SHP77 (cell line): ENCODE results near the gene TNFAIP1.
A peak's percentile ranks its signal among the peaks of the same experiment; 100 is the strongest.
"Not testable (repeated sequence)": the region's sequence is repeated elsewhere in the genome, so short reads cannot be mapped to it uniquely, and the experiment has no call there.

Source experiments
- DNase-seq, 2 experiments: peaks; one replicate each; lab custom pipeline; 2025; lab: John Stamatoyannopoulos, UW

Gene TNFAIP1

DNA sequence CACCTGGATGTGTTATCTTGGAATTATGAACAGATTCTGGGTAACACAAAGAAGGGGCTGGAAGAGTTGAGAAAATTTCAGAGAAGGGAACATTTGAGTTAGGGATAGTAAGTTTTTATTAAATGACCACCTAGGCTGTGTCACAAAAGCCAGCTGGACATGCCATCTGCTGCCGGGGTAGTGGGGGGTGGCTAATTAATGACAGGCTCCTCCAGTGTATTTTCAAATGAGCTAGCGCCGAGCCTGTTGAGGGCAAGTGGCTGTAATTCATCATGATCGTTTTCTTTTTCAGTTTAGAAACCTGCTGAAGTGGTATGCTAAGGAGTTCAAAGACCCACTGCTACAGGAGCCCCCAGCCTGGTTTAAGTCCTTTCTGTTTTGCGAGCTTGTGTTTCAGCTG is 10.3 kb upstream of the TNFAIP1 start:
- DNase-seq: no peak

DNA sequence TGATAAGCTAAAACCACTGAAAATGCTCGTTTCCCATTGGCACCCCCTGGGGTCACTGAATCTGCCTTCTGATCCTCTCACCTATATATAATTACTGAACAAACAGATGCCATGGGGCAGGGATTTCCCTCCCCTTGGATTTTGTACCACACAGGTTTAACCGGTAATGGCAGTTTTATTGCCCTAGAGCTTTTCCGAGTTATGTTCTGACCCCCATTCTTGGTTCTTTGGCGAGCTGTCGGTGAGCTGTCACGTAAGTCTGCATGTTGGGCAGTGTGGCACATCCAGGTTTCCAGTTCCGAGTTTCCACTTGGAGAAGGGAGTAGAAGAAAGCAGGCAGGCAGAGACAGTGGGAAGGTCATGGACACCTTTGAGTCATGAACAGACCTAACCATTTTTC is 9.4 kb upstream of the TNFAIP1 start:
- no peak for DNase-seq

DNA sequence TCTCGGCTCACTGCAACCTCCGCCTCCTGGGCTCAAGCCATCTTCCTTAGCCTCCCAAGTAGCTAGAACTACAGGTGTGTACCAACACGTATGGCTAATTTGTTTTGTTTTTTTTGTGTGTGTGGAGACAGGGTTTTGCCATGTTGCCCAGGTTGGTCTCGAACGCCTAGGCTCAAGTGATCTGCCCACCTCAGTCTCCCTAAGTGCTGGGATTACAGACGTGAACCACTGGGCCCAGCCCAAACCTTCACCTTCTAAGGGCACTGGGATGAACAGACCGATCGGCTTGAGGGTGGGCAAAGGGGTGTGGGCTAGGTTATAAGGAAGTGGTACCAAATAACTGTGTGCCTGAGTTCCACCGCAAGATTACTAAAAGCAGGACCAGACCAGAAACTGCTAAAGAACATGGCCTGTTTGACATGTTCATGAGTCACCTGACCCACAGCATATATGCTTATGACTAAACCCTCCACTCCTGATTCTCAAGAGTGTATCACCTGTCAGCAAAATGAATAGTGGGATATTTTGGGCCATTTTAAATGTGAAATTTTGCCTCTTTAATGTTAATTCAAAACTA is 8.4 kb upstream of the TNFAIP1 start:
- no peak for DNase-seq

DNA sequence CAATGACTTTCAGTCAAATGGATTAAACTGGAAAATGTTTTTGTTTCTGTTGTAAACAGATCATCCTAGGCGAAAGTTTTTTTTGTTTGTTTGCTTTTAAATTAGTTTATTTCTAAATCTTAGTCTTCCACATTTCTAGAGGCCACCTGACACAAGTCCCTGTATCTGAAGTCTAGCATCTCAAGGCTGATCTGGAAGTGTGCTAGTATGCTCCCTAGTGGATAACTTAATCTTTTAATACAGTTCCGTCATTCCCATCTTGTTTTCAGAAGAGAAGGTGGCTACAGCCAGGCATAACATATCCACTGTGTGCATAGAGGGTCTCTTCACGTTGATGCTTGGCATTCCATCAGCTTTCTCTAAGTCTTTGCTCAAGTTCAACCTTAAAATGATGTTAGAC is 7.9 kb upstream of the TNFAIP1 start:
- DNase-seq: no peak

DNA sequence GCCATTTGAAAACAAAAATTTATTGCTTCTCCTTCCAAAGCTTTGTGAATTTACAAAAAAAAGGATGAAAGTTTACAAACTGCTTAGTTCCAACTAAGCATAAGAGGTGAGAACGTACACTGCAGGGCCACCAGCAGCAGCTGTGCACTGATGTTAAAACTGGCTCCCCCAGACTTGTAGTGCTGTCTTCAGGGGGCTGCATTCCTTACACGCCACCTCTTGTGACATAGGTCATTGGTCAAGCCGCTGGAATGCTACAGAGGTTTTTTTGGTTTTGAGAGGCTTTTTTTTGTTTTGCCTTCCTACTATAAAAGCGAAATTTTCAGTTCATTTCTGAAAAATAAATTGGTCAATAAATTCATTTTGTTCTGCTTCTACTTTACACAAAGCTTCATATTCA is 7.2 kb upstream of the TNFAIP1 start:
- no peak for DNase-seq

DNA sequence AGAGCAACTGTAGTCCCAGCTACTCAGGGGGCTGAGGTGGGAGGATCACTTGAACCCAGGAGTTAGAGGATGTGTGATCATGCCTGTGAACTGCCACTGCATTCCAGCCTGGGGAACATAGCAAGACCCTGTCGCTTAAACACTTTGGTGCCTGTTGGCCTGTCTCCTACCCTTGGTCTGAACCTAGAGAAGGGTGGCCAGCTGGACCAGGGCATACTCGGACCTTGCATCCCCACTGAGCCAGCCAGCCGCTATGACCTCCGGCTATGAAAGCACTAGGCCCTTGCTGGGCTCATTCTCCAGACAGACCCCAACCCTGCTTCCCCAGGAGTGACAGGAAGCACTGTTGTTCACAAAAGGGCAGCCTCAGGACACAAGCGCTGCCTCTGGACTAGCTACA is 4.9 kb upstream of the TNFAIP1 start:
- no peak for DNase-seq

DNA sequence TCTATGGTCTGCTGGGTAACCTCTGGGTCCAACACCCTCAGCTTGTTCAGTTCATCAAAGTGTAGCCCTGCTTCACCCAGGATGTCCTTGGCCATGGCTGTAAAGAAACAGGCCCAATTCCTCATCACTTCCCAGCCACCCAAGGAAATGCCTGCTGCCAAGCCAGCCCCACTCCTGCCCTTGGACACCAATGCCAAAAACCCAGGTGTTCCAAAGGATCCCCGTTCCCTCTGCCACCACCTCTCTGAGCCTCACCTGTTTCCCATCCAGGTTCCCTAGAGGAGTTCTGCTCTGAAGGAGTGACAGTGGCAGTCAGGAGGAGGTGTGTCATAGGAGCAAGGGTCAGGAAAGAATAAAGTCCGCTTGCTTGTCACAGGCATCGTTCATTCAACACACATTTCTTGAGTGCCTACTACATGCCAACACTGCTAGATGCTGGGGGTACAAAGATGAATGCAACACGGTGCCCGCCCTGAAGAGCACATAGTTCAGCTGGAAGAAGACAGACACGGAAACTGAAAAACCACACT is 3.6 kb upstream of the TNFAIP1 start:
- no peak for DNase-seq

DNA sequence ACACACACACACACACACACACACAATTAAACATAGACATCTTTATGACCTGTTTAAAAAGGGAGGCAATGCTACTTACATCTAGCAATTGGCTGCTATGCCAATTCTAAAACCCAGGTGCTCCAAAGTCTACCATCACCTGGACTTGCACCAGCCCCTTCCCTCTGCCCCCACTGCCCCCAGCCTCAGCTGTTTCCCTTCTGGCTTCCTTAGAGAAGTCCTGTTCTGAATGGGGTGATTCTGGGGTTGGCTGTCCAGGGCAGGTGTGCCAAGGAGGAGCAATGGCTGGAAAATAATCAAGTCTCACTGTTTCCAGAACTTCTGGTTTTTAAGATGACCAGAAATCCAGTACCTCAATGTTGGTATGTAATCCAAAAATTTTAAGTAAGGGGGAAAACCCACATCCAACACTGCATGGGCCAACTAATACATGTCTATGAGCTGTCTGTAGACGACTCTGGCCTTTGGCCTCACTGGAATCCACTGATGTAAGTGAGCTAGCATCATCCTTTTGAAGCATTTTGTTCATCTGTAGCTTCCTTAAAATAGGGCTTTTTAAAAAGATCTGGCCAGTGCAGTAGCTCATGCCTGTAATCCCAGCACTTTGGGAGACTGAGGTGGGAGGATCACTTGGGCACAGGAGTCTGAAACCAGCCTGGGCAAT is 2.3 kb upstream of the TNFAIP1 start:
- no peak for DNase-seq

DNA sequence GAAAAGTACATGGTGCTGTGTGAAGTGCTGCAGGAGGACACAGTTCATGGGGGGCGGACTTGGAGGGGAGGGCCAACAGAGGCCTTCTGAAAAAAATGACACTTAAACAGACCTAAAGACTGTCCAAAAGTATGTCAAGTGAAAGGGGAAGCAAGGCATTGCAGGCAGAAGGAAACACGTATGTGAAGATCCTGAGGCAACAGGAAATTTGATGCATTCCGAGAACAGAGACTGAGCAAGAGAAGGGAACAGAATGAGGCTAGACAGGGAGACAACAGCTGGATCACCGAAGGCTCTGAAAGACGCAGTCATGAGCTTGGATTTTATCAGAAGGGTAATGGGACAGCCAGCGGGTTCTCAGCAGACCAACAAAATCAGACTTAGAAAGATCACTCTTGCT is 1.4 kb upstream of the TNFAIP1 start:
- DNase-seq: no peak

DNA sequence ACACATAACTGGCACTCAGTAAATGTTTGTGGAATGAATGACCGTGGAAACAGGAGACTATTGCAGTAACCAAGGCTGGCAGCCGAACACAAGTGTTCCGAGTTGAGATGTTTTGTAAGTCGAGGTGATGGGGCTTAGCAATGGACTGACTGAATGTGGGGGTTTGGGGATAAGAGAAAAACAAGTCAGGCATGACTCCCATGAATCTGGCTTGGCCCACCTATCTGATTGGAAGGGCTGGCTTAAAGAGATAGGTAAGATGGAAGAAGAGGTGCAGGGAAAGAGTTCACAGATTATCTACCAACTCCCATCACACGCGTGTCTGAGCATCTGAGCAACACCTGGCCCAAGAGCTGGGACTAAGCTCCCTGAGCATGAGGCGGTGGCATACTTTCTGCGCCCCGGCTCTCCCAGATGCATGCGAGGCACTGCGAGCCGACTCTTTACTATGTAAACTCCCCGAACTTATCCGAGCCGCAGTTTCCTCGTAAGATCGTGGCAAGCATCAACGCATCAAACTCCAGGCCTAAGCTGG is 828 bp upstream of the TNFAIP1 start:
- DNase-seq: no peak

DNA sequence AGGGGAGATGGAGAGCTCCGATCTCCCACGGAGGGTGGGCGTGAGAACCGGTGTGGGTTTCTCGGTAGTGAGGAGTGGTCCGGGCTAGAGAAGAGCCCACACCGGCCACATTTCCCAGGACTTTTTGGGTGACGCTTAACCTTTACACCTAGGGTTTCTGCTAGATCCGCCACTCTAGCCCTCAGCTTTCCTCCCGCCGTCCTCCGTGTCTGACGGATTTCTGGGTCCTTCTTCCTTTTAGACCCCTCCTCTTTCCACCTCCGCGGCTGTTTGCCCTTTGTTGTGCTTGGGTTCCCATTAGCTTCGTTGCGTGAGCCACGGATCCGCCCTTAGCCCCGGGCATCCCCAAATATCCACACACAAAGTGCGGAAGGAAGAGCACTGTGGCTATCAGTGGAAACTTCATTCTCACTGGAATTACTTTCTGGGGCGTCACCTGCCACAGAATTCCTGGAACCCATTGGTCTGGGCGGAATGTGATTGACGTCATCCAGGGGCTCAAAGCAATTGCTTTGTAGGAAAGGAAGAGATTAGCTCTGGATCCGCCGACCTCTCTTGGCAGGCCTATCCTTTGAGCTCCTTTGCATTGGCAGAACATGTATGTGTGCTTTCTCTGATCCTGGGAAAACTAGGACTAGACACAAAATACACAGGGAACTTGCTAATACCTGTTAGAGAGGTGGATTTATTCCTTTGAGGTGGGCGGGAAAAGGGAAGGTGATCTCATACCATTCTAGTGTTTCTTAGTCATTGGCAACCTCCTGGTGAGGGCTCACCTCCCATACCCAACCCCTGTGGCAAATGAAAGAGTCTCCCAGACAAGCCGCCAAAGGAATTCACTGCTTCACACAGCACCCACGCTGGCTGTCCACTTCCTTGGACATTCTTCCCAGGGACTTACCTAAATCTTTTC is 654 bp downstream of the TNFAIP1 start:
- peak; percentile 57 to 65 for DNase-seq

DNA sequence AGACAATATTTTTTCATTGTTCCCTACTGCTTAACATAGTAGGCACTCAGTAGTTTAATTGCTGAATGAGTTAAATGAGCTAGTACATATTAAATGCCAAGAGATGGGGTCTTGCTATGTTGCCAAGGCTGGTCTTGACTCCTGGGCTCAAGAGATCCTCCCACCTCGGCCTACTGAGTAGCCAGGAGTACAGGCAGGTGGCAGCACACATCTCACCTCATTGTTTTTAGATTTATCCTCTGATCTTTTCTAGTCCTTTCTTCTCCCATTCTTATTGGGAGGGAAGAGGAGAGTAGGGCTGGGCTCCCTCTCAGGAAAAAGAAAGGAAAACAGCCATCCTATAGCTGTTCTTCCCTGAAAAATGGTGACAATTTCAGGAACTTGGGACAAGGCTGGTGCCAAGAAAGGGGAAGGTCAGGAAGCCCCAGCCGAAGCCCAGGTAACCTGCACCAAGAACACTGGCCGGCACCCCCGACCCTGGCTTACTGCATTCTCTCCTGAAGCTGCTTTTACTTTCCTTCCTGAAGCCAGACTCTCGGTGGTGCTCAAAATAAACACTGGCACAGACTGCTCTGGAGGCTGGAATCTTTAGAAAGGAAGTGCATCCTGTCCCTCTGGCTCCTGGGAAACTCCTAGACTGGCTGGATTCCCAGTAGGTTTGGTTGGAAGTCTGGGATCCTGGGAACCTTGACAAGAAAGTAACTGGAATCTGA is 2.7 kb downstream of the TNFAIP1 start:
- no peak for DNase-seq

DNA sequence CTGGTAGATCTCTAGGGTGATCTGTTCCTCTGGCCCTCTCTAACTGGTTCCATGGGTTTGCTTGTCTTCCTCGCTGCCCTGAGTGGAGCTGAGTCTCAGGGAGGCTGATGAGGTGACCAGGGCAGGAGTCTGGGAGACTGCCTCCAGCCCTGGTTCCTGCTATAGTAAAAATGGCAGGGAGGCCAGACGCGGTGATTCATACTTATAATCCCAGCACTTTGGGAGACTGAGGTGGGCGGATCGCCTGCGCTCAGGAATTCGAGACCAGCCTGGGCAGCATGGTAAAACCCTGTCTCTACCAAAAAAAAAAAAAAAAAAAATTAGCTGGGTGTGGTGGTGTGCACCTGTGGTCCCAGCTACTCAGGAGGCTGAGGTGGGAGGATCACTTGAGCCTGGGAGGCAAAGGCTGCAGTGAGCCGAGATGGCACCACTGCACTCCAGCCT is 3.2 kb downstream of the TNFAIP1 start:
- DNase-seq: not testable (repeated sequence)

DNA sequence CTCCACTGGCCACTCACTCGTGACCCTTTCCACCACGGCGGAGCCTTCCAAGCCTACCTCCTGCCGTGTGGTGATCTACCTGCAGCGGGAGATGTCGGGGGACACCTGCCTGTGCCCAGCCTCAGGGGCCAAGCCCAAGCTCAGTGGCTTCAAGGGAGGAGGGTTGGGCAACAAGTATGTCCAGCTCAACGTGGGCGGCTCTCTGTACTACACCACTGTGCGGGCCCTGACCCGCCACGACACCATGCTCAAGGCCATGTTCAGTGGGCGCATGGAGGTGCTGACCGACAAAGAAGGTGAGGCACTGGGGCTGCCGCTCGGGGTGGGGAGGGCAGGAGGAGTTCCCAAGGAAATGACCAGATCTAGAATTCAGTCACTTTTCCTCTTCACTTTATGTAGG is 3.9 kb downstream of the TNFAIP1 start:
- no peak for DNase-seq

DNA sequence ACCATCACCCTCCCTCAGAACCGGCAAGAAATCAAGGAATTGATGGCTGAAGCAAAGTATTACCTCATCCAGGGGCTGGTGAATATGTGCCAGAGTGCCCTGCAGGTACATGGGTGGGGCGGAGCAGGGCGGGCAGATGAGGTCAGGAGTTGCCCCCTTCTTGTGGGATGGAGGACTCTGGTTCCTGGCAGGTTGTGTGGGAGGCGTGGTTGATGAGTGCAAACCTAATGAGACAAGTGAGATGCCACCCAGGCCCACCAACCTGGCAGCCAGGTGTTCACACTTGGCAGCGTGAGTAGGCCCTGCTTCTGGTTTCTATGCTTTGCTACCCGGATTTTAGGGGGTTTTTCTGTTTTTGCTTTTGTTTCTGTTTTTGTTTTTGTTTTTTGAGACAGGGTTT is 4.8 kb downstream of the TNFAIP1 start:
- no peak for DNase-seq

DNA sequence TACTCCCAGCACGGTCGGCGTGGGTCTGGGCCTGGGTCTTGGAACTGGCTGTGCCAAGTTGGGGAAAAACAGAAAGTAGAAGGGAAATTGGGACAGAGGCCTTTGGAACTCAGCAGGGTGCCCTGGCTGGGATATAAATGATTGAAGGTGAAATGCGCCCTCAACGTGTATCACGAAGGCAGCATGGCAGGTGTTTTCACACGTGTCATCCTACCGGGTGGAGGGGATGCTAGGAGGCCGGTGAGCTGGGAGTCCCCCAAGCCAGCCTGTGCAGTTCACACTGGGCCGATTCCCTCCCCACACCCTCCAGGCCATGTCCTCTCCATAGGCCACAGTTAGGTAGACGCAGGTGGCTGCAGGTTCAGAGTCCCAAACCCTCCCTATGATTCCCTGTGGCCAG is 6.0 kb downstream of the TNFAIP1 start:
- DNase-seq: no peak

DNA sequence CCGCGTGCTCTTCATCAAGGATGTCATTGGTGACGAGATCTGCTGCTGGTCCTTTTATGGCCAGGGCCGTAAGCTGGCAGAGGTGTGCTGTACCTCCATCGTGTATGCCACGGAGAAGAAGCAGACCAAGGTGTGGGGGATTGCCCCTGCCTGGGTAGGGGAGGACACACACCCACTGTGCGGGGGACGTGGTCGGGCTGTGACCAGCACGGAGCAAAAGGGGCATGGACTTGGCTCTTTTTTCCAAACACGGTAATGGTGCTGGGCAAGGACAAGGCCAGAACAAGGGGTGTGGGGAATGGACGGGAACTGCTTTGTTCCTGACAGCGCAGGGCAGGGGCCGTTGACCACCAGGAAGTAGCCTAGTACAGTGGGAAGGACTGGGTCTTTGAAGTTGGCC is 6.8 kb downstream of the TNFAIP1 start:
- DNase-seq: no peak

DNA sequence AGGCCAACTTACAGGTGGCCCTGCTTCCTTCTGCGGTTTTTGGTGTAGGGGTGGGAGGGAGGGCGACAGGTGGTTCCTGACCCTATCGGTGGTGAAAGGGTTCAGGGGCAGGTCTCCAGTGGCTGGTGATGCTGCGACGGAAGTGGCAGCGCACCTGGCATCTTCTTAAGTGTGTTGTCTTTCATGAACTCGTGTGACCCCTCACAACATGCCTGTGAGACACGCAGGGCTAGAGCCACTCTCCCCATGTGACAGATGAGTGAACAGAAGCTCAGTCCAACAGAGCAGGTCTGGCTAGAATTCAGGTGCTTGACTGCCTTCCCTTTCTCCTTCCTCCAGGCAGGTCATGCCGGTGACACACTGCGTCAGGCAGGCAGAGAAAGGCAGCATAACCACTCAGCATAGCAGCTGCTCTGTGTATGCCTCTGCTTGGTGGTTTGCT is 8.0 kb downstream of the TNFAIP1 start:
- DNase-seq: no peak

DNA sequence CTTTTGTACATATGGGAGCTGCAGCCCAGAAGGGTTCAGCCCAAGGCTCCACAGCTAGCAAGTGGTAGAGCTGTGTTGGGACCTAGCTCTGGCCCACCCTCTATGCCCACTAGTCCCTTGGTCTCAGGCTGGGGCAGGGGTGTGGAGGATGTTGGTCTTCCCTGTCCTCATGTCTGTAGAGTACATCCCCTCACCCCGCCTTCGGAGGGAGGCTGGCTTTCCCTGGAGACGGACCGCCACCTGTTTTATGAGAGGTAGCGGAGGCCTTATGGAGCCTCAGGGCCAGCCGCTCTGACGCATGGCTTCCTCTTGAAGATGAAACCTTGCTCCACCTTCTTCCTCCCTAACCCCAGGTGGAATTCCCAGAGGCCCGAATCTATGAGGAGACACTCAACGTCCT is 8.4 kb downstream of the TNFAIP1 start:
- DNase-seq: no peak

DNA sequence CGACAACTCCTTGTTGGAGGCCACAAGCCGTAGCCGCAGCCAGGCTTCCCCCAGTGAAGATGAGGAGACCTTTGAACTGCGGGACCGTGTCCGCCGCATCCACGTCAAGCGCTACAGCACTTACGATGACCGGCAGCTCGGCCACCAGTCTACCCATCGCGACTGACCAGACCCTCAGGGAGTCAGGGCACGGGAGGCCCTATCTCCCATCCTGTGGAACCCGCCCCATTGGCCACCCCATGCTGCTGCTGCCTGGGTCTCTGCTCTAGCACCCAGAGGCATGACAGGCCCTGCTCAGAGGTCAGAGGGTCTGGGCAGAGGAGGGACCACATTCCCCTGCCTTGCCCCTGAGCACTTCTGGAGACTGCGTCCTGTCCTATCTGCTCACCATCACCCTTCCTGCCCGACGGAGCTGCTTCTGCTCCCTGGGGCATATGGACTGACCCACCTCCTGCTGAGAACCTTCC is 8.9 kb downstream of the TNFAIP1 start:
- no peak for DNase-seq

DNA sequence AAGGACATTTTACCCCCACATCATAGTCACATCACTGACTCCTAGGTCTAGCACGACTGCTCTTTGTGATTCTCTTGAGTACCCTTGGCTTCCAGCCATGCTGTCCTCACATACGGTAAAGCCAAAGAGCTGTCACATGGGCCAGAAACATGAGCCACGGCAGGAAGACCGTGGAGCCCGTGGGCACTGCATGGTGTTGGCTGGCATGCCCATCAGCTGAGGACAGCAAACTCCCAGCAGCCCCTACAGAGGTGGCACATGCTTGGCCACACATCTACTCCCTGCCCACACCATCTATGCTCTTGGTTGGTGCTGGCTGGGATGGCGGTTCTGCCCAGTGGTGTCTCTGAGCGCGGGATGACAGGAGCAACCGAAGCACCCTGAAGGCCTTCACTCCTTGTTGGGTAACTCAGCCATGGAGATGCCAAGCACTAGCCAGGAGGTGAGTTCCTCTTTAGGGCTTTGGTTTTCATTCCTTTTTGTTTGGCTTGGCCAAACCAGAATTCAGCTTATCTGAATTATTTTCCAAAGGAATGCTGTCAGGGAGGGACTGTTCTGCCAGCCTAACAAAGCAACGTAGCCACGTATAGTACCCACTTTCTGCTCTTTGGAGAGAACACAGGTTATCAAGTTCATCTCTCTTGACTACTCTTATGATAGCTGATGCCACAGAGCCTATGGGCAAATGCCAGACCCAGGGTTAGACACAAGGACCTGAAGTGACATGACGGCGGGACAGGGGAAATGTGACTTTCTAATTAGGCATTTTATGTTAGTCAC is 10.0 kb downstream of the TNFAIP1 start:
- DNase-seq: no peak
